CD14-positive monocyte (primary cell): ENCODE results near the gene F7. TPM values are rescaled to one million over a fixed set of nuclear protein-coding genes. Genes with fewer than 3 reads are reported as not detected.
"Not testable (repeated sequence)": the region's sequence is repeated elsewhere in the genome, so short reads cannot be mapped to it uniquely, and the experiment has no call there.

ENCODE experiments used
- DNase-seq, 3 donors: peaks; one replicate each; pipeline ENCODE4 v3.0.0-alpha.2; 2011 to 2022
- H2AFZ ChIP-seq: 2 replicates; pipeline ENCODE4 v1.6.0; 2012; ENCODE audit warnings: mild to moderate bottlenecking, low read depth, low read length, inconsistent platforms; ENCODE audit not compliant: insufficient read depth, poor library complexity, severe bottlenecking
- H3K27ac ChIP-seq, 2 donors: 1 replicate in 1 of 2; 2 replicates in 1 of 2; pipeline ENCODE4 v1.5.1; 2012 to 2013; ENCODE audit warnings: low read length in 2 of 2, control low read depth in 1 of 2, inconsistent platforms in 1 of 2, low read depth in 1 of 2, mild to moderate bottlenecking in 1 of 2
- H3K27me3 ChIP-seq, 2 donors: one replicate each; pipeline versions ENCODE4 v1.6.0 to v1.6.1; 2011 to 2013; ENCODE audit warnings: low read length in 2 of 2; ENCODE audit not compliant: control insufficient read depth in 2 of 2, insufficient read depth in 2 of 2
- H3K36me3 ChIP-seq, 2 donors: replicated peaks in 1 of 2; 1 replicate in 1 of 2; 2 replicates in 1 of 2; pipeline versions ENCODE4 v1.5.1 to v1.6.1; 2012 to 2013; ENCODE audit warnings: low read length in 2 of 2, control low read depth in 1 of 2, inconsistent platforms in 1 of 2, mild to moderate bottlenecking in 1 of 2; ENCODE audit not compliant: insufficient read depth in 2 of 2, control insufficient read depth in 1 of 2
- H3K4me1 ChIP-seq, 2 donors: 1 replicate in 1 of 2; 2 replicates in 1 of 2; pipeline versions ENCODE4 v1.5.1 to v1.6.1; 2012 to 2013; ENCODE audit warnings: low read length in 2 of 2, control low read depth in 1 of 2, inconsistent platforms in 1 of 2, mild to moderate bottlenecking in 1 of 2, moderate library complexity in 1 of 2; ENCODE audit not compliant: insufficient read depth in 2 of 2, control insufficient read depth in 1 of 2
- H3K4me2 ChIP-seq: replicated peaks from 2 replicates; pipeline ENCODE3; 2012; ENCODE audit warnings: low read length, moderate library complexity, mild to moderate bottlenecking; ENCODE audit not compliant: poor library complexity, severe bottlenecking; ENCODE audit errors: extremely low read depth
- H3K4me3 ChIP-seq, 3 experiments: fragments of 200-600 bp in 1 of 3; sonication (generic) in 1 of 3; replicated peaks in 1 of 3; 1 replicate in 2 of 3; 2 replicates in 1 of 3; pipeline ENCODE4 v1.5.1; 2011 to 2013; ENCODE audit warnings: low read length in 3 of 3, mild to moderate bottlenecking in 3 of 3, control low read depth in 2 of 3, low read depth in 2 of 3, inconsistent platforms in 1 of 3, moderate library complexity in 1 of 3
- H3K79me2 ChIP-seq: 2 replicates; pipeline ENCODE4 v1.6.0; 2012; ENCODE audit warnings: mild to moderate bottlenecking, control low read depth, inconsistent platforms, low read length, moderate library complexity; ENCODE audit not compliant: insufficient read depth
- H3K9ac ChIP-seq: 2 replicates; pipeline ENCODE4 v1.6.0; 2017; ENCODE audit warnings: low read length, mild to moderate bottlenecking; ENCODE audit not compliant: insufficient read depth, poor library complexity, severe bottlenecking
- H3K9me3 ChIP-seq, 2 donors: replicated peaks in 1 of 2; 1 replicate in 1 of 2; 2 replicates in 1 of 2; pipeline versions ENCODE4 v1.5.1 to v1.6.1; 2012 to 2013; ENCODE audit warnings: low read length in 2 of 2, control low read depth in 1 of 2; ENCODE audit not compliant: control insufficient read depth in 1 of 2, insufficient read depth in 1 of 2
- H4K20me1 ChIP-seq: 2 replicates; pipeline ENCODE4 v1.6.0; 2012; ENCODE audit warnings: mild to moderate bottlenecking, low read length, control low read depth, moderate library complexity; ENCODE audit not compliant: insufficient read depth
- H3K27ac Mint-ChIP-seq, 7 donors: one replicate each; pipeline ENCODE4 v1.8.0; 2020; ENCODE audit warnings: mild to moderate bottlenecking in 7 of 7, mixed read lengths in 7 of 7, moderate library complexity in 6 of 7, inconsistent platforms in 2 of 7
- H3K27me3 Mint-ChIP-seq, 3 donors: one replicate each; pipeline ENCODE4 v1.8.0; 2021 to 2022; ENCODE audit warnings: low read depth in 3 of 3, mild to moderate bottlenecking in 3 of 3, mixed read lengths in 3 of 3, moderate library complexity in 3 of 3, inconsistent platforms in 1 of 3
- H3K36me3 Mint-ChIP-seq, 2 donors: one replicate each; pipeline ENCODE4 v1.8.0; 2020; ENCODE audit warnings: mixed read lengths in 2 of 2, inconsistent platforms in 1 of 2, mild to moderate bottlenecking in 1 of 2
- H3K4me1 Mint-ChIP-seq: one replicate; pipeline ENCODE4 v1.8.0; 2020; ENCODE audit warnings: mild to moderate bottlenecking, mixed read lengths
- H3K4me3 Mint-ChIP-seq, 2 donors: one replicate each; pipeline ENCODE4 v1.8.0; 2020; ENCODE audit warnings: mild to moderate bottlenecking in 2 of 2, mixed read lengths in 2 of 2, moderate library complexity in 1 of 2
- H3K9me3 Mint-ChIP-seq, 7 donors: one replicate each; pipeline ENCODE4 v1.8.0; 2020 to 2022; ENCODE audit warnings: mixed read lengths in 7 of 7, mild to moderate bottlenecking in 6 of 7, moderate library complexity in 6 of 7, inconsistent platforms in 2 of 7
- CTCF ChIP-seq: fragments of 200-600 bp; IDR thresholded peaks from one replicate; pipeline ENCODE4 v1.8.0; 2022; ENCODE audit warnings: antibody characterized with exemption, mild to moderate bottlenecking
- WGBS: methylation state at CpG from one replicate; pipeline ENCODE4 v1.1.5; 2013; ENCODE audit warnings: missing lambda C conversion rate; ENCODE audit not compliant: insufficient coverage; 5-methylcytosine and 5-hydroxymethylcytosine counted together
- intact Hi-C, 2 donors: fragments of 100-400 bp; cut with micrococcal nuclease; formaldehyde crosslinking; loops; one replicate each; pipeline versions ENCODE4 v1.15.0 to v1.15.1; 2023
- polyA plus RNA-seq, 3 donors: library from polyadenylated mRNA; depleted of rRNA in 1 of 3; unstranded in 2 of 3; stranded (reverse) in 1 of 3; fragments of 300-500 nt in 2 of 3; fragments of >200 nt in 1 of 3; fragmentation: Illumina TruSeq in 2 of 3; gene quantifications; 1 replicate in 2 of 3; 2 replicates in 1 of 3; pipeline ENCODE4 v1.2.3, GENCODE V29; 2012 to 2021

F7 gene
- polyA plus RNA-seq, 3 donors: not detected

- no peak overlapping the region for H3K9ac ChIP-seq
- H3K79me2 ChIP-seq: no peaks in the 10 kb centered on the region
- no peak overlapping the region for H2AFZ ChIP-seq
- H3K4me3 ChIP-seq: no peak overlapping the region
- H3K36me3 ChIP-seq: no peaks in the 10 kb centered on the region
- intact Hi-C loops: no loop called here
- no peaks in the 10 kb centered on the region for H4K20me1 ChIP-seq
- Mint-ChIP-seq H3K9me3 (peaks cover 0 to 5% (median 0%) of the 10 kb centered on the region in 7 donors), H3K27me3 (peaks cover 0 to 2% (median 0%) of the 10 kb centered on the region in 3 donors), H3K36me3 (no peaks in the 10 kb centered on the region), H3K4me3 (no peak overlapping the region), H3K27ac (no peak overlapping the region), H3K4me1 (no peaks in the 10 kb centered on the region)
- DNase-seq: no peak
- no peaks in the 10 kb centered on the region for H3K4me1 ChIP-seq
- no peak for TF ChIP-seq CTCF
- H3K27ac ChIP-seq: no peak overlapping the region
- H3K9me3 ChIP-seq: peaks cover 0 to 2% of the 10 kb centered on the region in 2 donors
- no peaks in the 10 kb centered on the region for H3K27me3 ChIP-seq
- no peak overlapping the region for H3K4me2 ChIP-seq
- 97% methylated on average over 38 of the region's 42 CpGs for WGBS
These were observed 27.4 kb upstream of the F7 start for GRCh38 chr13:113077953-113078901.

DNA sequence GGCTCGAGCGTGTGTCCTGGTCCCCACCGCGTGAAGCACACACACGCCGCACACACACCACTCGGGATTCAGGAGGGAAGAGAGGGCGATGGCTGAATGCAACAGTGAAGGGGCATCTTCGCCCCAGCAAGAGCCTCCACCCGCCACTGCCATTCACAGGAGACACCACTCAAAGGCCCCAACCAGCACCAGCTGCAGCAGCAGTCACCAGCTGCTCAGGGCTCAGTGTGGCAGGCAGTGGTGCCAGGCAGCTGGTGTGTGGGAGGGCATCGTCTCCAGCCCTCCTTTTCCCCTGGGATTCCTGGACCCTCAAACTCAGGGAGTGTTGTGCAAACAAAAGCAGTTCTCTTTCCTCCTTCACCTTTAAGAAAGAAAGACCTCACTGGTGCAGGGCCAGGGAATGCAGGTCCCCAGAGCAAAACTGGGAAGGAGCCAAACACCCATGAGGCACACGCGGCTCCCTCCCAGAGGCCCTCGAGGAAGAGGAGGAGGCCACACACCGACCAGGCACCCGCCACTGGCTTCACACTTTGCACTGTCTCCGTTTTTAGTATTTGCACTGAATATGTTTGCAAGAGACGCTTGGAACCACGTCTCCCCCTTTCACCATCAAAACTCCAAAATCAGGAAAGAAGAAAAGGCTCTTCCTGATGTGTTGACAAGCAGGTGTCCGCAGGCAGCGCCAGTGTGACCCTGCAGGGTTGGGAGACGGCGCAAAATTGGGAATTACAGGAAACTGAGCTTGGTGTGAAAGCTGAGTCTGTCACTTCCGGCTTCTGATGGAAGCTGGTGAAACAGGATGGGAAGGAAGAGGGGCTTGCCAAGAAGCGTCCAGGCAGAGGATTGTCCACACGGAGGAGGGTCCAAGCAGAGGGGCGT lies 26.4 kb upstream of the F7 start:
- Histone ChIP-seq H3K4me1 (no peaks in the 10 kb centered on the region), H3K27me3 (no peaks in the 10 kb centered on the region), H3K4me3 (no peak overlapping the region), H2AFZ (no peak overlapping the region), H3K79me2 (no peaks in the 10 kb centered on the region), H3K9me3 (no peaks in the 10 kb centered on the region), H4K20me1 (no peaks in the 10 kb centered on the region), H3K4me2 (no peak overlapping the region), H3K36me3 (no peaks in the 10 kb centered on the region), H3K27ac (no peak overlapping the region), H3K9ac (no peak overlapping the region)
- intact Hi-C loops: no loop called here
- Mint-ChIP-seq H3K36me3 (no peaks in the 10 kb centered on the region), H3K4me3 (no peak overlapping the region), H3K9me3 (peaks cover 0 to 5% (median 0%) of the 10 kb centered on the region in 7 donors), H3K4me1 (no peaks in the 10 kb centered on the region), H3K27ac (no peak overlapping the region), H3K27me3 (peaks cover 0 to 2% (median 2%) of the 10 kb centered on the region in 3 donors)
- 93% methylated on average over 19 of the region's 27 CpGs for WGBS
- TF ChIP-seq CTCF: no peak
- no peak for DNase-seq

- H3K4me3 Mint-ChIP-seq, DNase-seq, H3K27ac ChIP-seq, H3K4me1 Mint-ChIP-seq, H3K9me3 Mint-ChIP-seq, H3K4me1 ChIP-seq, H3K27me3 ChIP-seq, H3K79me2 ChIP-seq, H4K20me1 ChIP-seq, H3K27ac Mint-ChIP-seq, H3K4me2 ChIP-seq, H3K4me3 ChIP-seq, intact Hi-C loops, H3K36me3 Mint-ChIP-seq, H3K9me3 ChIP-seq, H2AFZ ChIP-seq, H3K36me3 ChIP-seq, H3K9ac ChIP-seq, H3K27me3 Mint-ChIP-seq: not testable (repeated sequence)
- WGBS: 82% methylated on average over 5 of the region's 9 CpGs
These were observed 25.9 kb upstream of the F7 start for GRCh38 chr13:113079781-113080080.
